ENCODE results near the gene TP53. TPM values are rescaled to one million over a fixed set of nuclear protein-coding genes. Genes with fewer than 3 reads are reported as not detected.

The TP53 gene
- total and polyA plus RNA-seq, 2 of the 4 experiments (the other 2 are of a cell fraction): 31.2 to 48.5 TPM

DNA sequence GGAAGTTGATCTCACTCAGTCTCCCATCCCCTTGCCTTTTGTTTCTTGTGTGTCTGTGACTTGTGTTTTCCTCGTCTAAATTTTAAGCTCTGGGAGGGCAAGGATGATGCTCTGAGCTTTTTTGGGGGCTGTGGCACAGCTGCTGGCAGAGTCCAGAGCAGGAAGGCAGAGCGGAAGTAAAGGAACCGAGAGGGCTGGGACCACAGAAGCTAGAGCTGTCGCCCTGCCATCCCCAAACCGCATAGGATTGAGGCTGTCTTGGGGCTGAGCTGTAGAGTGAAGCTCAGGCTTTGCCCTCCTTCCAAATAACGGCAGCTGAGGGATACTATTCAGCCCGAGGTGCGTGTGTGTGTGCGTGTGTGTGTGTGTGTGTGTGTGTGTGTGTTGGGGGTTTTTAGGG, 26.5 kb upstream of the TP53 start:
- ATAC-seq (ENCODE audit: low read depth) (no peak), DNase-seq (no peak)
- Histone ChIP-seq H3K4ac (ENCODE audit: low read depth, low read length) (no peak overlapping the region), H3K79me1 (ENCODE audit: low read depth in 1 of 2, low read length in 2 of 2) (no peaks in the 10 kb centered on the region), H3K14ac (replicated peaks; ENCODE audit: low read depth, low read length) (no peak overlapping the region), H3K18ac (ENCODE audit: low read depth, low read length) (no peak overlapping the region), H3K9me3 (ENCODE audit: control insufficient read depth, insufficient read depth, low read length) (no peaks in the 10 kb centered on the region), H3K56ac (ENCODE audit: extremely low read depth, insufficient read depth, low read length) (no peak overlapping the region), H3K36me3 (ENCODE audit: control insufficient read depth, insufficient read depth, low read length) (no peaks in the 10 kb centered on the region), H2BK5ac (ENCODE audit: low read depth, low read length, poor library complexity, severe bottlenecking) (no peak overlapping the region), H2AFZ (replicated peaks; ENCODE audit: low read length, poor library complexity) (no peak overlapping the region), H3K4me1 (ENCODE audit: control insufficient read depth, insufficient read depth, low read length) (peaks cover 5% of the 10 kb centered on the region; the same call in 1 of the 2 replicates), H2BK15ac (ENCODE audit: low read depth, low read length) (no peak overlapping the region), H4K8ac (ENCODE audit: low read depth in 2 of 2, low read length in 2 of 2) (no peak overlapping the region), H3K27ac (ENCODE audit: insufficient read depth, low read length) (no peak overlapping the region), H4K5ac (ENCODE audit: low read depth, low read length) (no peak overlapping the region), H4K91ac (ENCODE audit: insufficient read depth, low read depth, low read length) (no peak overlapping the region), H2BK120ac (ENCODE audit: low read depth, low read length) (no peak overlapping the region), H2AK5ac (ENCODE audit: low read depth, low read length) (no peak overlapping the region; the same call in 1 of the 2 replicates), H3K9me1 (ENCODE audit: insufficient read depth, low read length) (0 out of 2 replicates have a peak, but pooled peaks cover 4% of the 10 kb centered on the region), H3K4me3 (ENCODE audit: insufficient read depth, low read depth, low read length) (no peak overlapping the region), H3K23ac (ENCODE audit: low read depth, low read length) (0 out of 2 replicates have a peak overlapping the region, but pooled peaks have one; percentile 33), H4K20me1 (ENCODE audit: insufficient read depth, low read length) (no peaks in the 10 kb centered on the region; the same call in 1 of the 2 replicates), H2BK20ac (ENCODE audit: low read depth, low read length) (no peak overlapping the region), H3K4me2 (ENCODE audit: low read depth, low read length) (no peak overlapping the region), H2AK9ac (replicated peaks; ENCODE audit: low read depth, low read length, poor library complexity) (no peak overlapping the region), H3K27me3 (ENCODE audit: control insufficient read depth, insufficient read depth, low read length) (peaks cover 59% of the 10 kb centered on the region), H3K9ac (ENCODE audit: low read depth, low read length) (no peak overlapping the region)
- ChIA-PET CTCF (no interaction called here), POLR2A (ENCODE audit: unreplicated experiment) (no interaction called here)
- intact Hi-C loops (cut with micrococcal nuclease) (no loop called here), in situ Hi-C loops (cut with MboI; ENCODE audit: low sequenced_read_pairs) (no loop called here), dilution Hi-C loops (cut with HindIII; ENCODE audit: low sequenced_read_pairs, unreplicated experiment) (no loop called here)
- no TSS peak for BruUV-seq (replicated peaks)
- TF ChIP-seq MXI1 (IDR thresholded peaks at IDR 0.05; ENCODE audit: borderline replicate concordance, low read depth, low read length): no peak
- no peak for TF ChIP-seq MAZ (IDR thresholded peaks at IDR 0.05; ENCODE audit: borderline replicate concordance, low read depth, low read length)
- no peak for TF ChIP-seq RFX5 (IDR thresholded peaks at IDR 0.05; ENCODE audit: low read depth, low read length)
- TF ChIP-seq SMC3 (IDR thresholded peaks at IDR 0.05; ENCODE audit: low read depth, low read length): no peak
- no peak for TF ChIP-seq RAD21 (IDR thresholded peaks at IDR 0.05; ENCODE audit: low read length)
- TF ChIP-seq CEBPB (IDR thresholded peaks at IDR 0.05; ENCODE audit: low read depth, low read length): no peak
- TF ChIP-seq POLR2A (IDR thresholded peaks at IDR 0.05; ENCODE audit: low read depth, low read length): no peak
- TF ChIP-seq BHLHE40 (IDR thresholded peaks at IDR 0.05; ENCODE audit: low read depth, low read length): no peak
- TF ChIP-seq, protein P1, sequence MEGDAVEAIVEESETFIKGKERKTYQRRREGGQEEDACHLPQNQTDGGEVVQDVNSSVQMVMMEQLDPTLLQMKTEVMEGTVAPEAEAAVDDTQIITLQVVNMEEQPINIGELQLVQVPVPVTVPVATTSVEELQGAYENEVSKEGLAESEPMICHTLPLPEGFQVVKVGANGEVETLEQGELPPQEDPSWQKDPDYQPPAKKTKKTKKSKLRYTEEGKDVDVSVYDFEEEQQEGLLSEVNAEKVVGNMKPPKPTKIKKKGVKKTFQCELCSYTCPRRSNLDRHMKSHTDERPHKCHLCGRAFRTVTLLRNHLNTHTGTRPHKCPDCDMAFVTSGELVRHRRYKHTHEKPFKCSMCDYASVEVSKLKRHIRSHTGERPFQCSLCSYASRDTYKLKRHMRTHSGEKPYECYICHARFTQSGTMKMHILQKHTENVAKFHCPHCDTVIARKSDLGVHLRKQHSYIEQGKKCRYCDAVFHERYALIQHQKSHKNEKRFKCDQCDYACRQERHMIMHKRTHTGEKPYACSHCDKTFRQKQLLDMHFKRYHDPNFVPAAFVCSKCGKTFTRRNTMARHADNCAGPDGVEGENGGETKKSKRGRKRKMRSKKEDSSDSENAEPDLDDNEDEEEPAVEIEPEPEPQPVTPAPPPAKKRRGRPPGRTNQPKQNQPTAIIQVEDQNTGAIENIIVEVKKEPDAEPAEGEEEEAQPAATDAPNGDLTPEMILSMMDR (conservative IDR thresholded peaks at IDR 0.05; ENCODE audit: low read depth, low read length): no peak
- TF ChIP-seq NFE2L2 (IDR thresholded peaks at IDR 0.05; ENCODE audit: low read depth, low read length): no peak
- no peak for TF ChIP-seq RCOR1 (IDR thresholded peaks at IDR 0.05; ENCODE audit: insufficient replicate concordance, low read length)
- TF ChIP-seq MAFK (IDR thresholded peaks at IDR 0.05; ENCODE audit: low read depth, low read length): no peak
- TF ChIP-seq, protein P2, sequence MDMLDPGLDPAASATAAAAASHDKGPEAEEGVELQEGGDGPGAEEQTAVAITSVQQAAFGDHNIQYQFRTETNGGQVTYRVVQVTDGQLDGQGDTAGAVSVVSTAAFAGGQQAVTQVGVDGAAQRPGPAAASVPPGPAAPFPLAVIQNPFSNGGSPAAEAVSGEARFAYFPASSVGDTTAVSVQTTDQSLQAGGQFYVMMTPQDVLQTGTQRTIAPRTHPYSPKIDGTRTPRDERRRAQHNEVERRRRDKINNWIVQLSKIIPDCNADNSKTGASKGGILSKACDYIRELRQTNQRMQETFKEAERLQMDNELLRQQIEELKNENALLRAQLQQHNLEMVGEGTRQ (IDR thresholded peaks at IDR 0.05; ENCODE audit: low read depth, low read length): no peak
- TF ChIP-seq FOS (IDR thresholded peaks at IDR 0.05; ENCODE audit: low read depth, low read length): no peak
- no peak for TF ChIP-seq CHD1 (IDR thresholded peaks at IDR 0.05; ENCODE audit: low read depth, low read length)
- TF ChIP-seq, protein P3, sequence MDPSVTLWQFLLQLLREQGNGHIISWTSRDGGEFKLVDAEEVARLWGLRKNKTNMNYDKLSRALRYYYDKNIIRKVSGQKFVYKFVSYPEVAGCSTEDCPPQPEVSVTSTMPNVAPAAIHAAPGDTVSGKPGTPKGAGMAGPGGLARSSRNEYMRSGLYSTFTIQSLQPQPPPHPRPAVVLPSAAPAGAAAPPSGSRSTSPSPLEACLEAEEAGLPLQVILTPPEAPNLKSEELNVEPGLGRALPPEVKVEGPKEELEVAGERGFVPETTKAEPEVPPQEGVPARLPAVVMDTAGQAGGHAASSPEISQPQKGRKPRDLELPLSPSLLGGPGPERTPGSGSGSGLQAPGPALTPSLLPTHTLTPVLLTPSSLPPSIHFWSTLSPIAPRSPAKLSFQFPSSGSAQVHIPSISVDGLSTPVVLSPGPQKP (IDR thresholded peaks at IDR 0.05; ENCODE audit: borderline replicate concordance, low read depth, low read length): no peak
- WGBS, 2 experiments (ENCODE audit: extremely low coverage in 2 of 2, insufficient read length in 1 of 2): 70% methylated on average over 4 of the region's 9 CpGs; no CpG with 5 or more reads in 1 of the 2 experiments
